ENCODE measurements around the gene ELK1. TPM values are rescaled to one million over a fixed set of nuclear protein-coding genes. Genes with fewer than 3 reads are reported as not detected.

The ELK1 gene
- total and polyA plus RNA-seq, 2 of the 8 experiments (the other 6 are each of a cell fraction or from before 2014, with no cell fraction given) = 31.9 to 42.2 TPM

GRCh38 chrX:47658684-47659420 is 8.5 kb upstream of the ELK1 start, which contains the start of gene UXT (continued):
- peak; percentile 16 to 40; a peak in 2 of 4 replicates for TF ChIP-seq SIN3A (conservative IDR thresholded peaks at IDR 0.05 in 1 of 2, IDR thresholded peaks at IDR 0.05 in 1 of 2; ENCODE audit: low read depth in 1 of 2, low read length in 2 of 2)
- TF ChIP-seq MAFK (IDR thresholded peaks at IDR 0.05; ENCODE audit: low read depth, low read length) = no peak
- no peak for TF ChIP-seq TAF7 (optimal IDR thresholded peaks at IDR 0.05; ENCODE audit: borderline replicate concordance, low read depth, low read length)

Data from H1 (cell line).